ENCODE measurements around the gene STAT3.
"Not testable (repeated sequence)": the region's sequence is repeated elsewhere in the genome, so short reads cannot be mapped to it uniquely, and the experiment has no call there.

The STAT3 gene

DNA sequence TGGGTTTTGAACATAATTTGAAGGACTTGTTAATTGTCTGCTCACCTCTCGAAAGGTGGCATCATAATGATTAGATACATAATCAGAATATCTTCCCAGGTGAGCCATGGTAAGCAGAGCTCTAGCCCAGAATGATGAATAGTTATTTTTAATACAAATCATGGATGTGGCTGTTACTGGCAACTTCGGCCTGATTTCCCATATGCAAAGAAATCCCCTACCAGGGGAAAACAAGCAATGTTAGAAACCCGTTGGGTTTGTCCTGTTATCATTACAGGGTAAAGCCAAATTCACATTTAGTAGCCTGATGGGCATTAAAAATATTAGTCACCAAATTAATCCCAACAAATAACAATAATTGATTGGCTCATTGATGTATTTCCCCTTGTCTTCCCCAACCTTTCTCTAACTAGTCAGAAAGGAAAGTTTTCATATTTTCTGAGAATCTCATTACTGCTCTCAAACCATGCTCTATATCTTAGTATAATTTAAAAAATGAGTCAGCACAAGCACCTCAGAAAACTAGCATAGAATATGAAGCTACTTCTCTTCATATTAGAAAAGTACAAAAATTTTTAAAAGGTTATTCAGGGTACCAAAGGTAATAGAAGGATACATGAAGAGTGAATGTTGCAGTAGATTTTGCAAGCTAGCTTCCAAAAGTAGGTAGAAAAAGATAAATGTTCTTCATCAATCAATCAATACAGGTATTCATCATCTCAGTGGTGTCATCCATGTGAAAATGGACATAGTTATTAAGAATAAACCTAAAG lies 117.0 kb downstream of the STAT3 start:
- H3K4me3 ChIP-seq (ENCODE audit: low read length), result no peak overlapping the region
- no peaks in the 10 kb centered on the region for H3K36me3 ChIP-seq (ENCODE audit: control insufficient read depth, insufficient read depth, low read length)
- H3K27me3 ChIP-seq (ENCODE audit: control insufficient read depth, insufficient read depth, low read length), result no peaks in the 10 kb centered on the region
- H3K4me1 ChIP-seq (ENCODE audit: control insufficient read depth, insufficient read depth, low read length), result no peaks in the 10 kb centered on the region
- no peak overlapping the region for H3K9ac ChIP-seq (ENCODE audit: low read length)
- H3K9me3 ChIP-seq (ENCODE audit: control insufficient read depth, low read length), result no peaks in the 10 kb centered on the region

DNA sequence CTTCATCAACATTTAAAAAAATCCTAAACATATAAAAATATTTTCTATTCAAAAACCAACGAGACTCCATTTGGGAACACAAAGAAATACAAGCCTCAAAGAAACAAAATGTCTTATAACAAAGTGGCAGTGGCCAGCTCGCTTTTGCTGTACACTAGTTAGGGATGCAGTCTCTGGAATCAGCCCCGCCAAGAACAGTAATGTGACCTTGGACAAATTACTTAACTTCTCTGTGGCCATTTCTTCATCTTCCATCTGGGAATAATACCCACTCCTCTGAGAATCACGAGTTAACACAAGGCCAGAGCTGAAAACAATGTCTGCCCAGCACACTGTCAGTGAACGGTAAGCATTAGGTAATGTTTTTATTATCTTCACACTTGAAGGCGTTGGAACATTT lies 117.6 kb downstream of the STAT3 start:
- Histone ChIP-seq H3K9me3 (ENCODE audit: control insufficient read depth, low read length) (no peaks in the 10 kb centered on the region), H3K36me3 (ENCODE audit: control insufficient read depth, insufficient read depth, low read length) (no peaks in the 10 kb centered on the region), H3K4me3 (ENCODE audit: low read length) (no peak overlapping the region), H3K27me3 (ENCODE audit: control insufficient read depth, insufficient read depth, low read length) (no peaks in the 10 kb centered on the region), H3K4me1 (ENCODE audit: control insufficient read depth, insufficient read depth, low read length) (no peaks in the 10 kb centered on the region), H3K9ac (ENCODE audit: low read length) (no peak overlapping the region)

DNA sequence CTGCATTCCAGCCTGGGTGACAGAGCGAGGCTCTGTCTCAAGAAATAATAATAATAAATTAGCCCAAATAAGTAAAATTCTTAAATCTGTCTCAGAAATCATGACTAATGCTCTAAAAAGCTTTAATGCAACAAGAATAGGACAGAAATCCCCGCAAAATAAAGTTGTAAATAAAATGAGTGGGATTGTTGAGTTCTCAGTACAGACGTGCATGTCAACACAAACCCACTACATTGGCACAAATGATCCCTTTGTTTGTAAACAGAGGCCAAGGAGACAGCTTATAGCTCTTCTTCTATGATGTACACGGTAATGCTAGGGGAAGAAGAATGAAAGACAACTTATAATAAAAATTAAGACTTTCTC lies 118.1 kb downstream of the STAT3 start:
- H3K4me1 ChIP-seq (ENCODE audit: control insufficient read depth, insufficient read depth, low read length), result no peaks in the 10 kb centered on the region
- no peak overlapping the region for H3K9ac ChIP-seq (ENCODE audit: low read length)
- no peaks in the 10 kb centered on the region for H3K27me3 ChIP-seq (ENCODE audit: control insufficient read depth, insufficient read depth, low read length)
- H3K4me3 ChIP-seq (ENCODE audit: low read length), result no peak overlapping the region
- no peaks in the 10 kb centered on the region for H3K36me3 ChIP-seq (ENCODE audit: control insufficient read depth, insufficient read depth, low read length)
- H3K9me3 ChIP-seq (ENCODE audit: control insufficient read depth, low read length), result no peaks in the 10 kb centered on the region

DNA sequence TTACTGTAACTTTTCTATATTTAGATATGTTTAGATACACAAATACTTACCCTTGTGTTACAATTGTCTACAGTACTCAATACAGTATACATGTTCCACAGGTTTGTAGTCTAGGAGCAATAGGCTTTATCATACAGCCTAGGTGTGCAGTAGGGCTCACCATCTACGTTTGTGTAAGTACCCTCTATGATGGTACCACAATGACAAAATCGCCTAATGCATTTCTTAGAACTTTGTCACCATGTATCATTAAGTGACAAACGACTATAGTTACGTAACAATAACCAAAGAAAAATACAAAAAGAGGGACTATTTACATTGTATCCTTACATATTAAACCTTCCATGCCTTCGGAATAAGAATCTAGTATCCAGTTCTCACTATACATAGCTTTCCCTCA lies 120.0 kb downstream of the STAT3 start:
- no peaks in the 10 kb centered on the region for H3K36me3 ChIP-seq (ENCODE audit: control insufficient read depth, insufficient read depth, low read length)
- no peak overlapping the region for H3K9ac ChIP-seq (ENCODE audit: low read length)
- no peak overlapping the region for H3K4me3 ChIP-seq (ENCODE audit: low read length)
- no peaks in the 10 kb centered on the region for H3K27me3 ChIP-seq (ENCODE audit: control insufficient read depth, insufficient read depth, low read length)
- H3K4me1 ChIP-seq (ENCODE audit: control insufficient read depth, insufficient read depth, low read length), result no peaks in the 10 kb centered on the region
- H3K9me3 ChIP-seq (ENCODE audit: control insufficient read depth, low read length), result no peaks in the 10 kb centered on the region

DNA sequence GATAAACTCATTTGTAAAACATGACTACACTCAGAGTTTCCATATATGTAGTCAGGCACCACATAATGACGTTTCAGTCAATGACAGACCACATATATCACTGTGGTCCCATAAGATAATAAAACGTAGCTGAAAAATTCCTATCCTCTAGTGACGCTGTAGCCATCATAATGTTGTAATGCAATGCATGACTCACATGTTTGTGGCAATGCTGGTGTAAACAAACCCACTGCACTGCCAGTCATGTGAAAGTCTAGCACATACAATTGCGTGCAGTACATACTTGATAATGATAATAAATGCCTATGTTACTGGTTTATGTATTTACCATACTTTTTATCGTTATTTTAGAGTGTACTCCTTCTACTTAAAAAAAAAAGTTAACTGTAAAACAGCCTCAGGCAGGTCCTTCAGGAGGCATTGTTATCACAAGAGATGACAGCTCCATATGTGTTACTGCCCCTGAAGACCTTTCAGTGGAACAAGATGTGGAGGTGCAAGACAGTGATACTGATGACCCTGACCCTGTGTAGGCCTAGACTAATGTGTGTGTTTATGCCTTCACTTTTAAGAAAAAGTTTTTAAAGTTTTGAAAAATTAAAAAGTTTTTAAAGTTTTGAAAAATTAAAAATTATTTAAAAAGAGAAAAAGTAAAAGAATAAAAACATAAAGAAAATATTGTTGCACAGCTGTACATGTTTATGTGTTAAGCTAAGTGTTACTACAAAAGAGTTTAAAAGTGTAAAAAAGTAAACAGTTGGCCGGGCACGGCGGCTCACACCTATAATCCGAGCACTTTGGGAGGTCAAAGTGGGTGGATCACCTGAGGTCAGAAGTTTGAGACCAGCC lies 121.1 kb downstream of the STAT3 start:
- Histone ChIP-seq H3K36me3 (ENCODE audit: control insufficient read depth, insufficient read depth, low read length) (no peaks in the 10 kb centered on the region), H3K9ac (ENCODE audit: low read length) (no peak overlapping the region), H3K27me3 (ENCODE audit: control insufficient read depth, insufficient read depth, low read length) (no peaks in the 10 kb centered on the region), H3K4me1 (ENCODE audit: control insufficient read depth, insufficient read depth, low read length) (no peaks in the 10 kb centered on the region), H3K4me3 (ENCODE audit: low read length) (no peak overlapping the region), H3K9me3 (ENCODE audit: control insufficient read depth, low read length) (no peaks in the 10 kb centered on the region)

DNA sequence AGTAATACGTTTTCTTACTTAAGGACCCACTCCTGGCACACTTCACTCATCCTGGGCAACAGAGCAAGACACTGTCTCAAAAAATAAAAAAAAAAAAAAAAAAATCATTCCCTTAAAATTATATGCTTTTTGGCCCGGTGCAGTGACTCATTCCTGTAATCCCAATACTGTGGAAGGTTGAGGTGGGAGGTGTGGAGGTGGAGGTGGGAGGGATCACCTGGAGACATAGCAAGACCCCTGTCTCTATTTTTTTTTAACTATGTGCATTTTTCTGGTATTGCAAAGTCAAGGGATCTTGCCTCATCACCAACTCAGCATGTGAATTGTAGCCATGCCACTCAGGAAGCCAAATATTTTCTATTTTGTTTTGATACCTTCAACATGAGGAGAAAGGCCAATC lies 121.8 kb downstream of the STAT3 start:
- Histone ChIP-seq H3K4me3 (ENCODE audit: low read length) (no peak overlapping the region), H3K9ac (ENCODE audit: low read length) (no peak overlapping the region), H3K4me1 (ENCODE audit: control insufficient read depth, insufficient read depth, low read length) (no peaks in the 10 kb centered on the region), H3K36me3 (ENCODE audit: control insufficient read depth, insufficient read depth, low read length) (no peaks in the 10 kb centered on the region), H3K27me3 (ENCODE audit: control insufficient read depth, insufficient read depth, low read length) (no peaks in the 10 kb centered on the region), H3K9me3 (ENCODE audit: control insufficient read depth, low read length) (no peaks in the 10 kb centered on the region)

DNA sequence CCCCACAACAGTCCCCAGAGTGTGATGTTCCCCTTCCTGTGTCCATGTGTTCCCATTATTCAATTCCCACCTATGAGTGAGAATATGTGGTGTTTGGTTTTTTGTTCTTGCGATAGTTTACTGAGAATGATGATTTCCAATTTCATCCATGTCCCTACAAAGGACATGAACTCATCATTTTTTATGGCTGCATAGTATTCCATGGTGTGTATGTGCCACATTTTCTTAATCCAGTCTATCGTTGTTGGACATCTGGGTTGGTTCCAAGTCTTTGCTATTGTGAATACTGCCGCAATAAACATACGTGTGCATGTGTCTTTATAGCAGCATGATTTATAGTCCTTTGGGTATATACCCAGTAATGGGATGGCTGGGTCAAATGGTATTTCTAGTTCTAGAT lies 123.9 kb downstream of the STAT3 start:
- not testable (repeated sequence) for H3K27me3 ChIP-seq (ENCODE audit: control insufficient read depth, insufficient read depth, low read length); H3K4me3 ChIP-seq (ENCODE audit: low read length); H3K4me1 ChIP-seq (ENCODE audit: control insufficient read depth, insufficient read depth, low read length); H3K36me3 ChIP-seq (ENCODE audit: control insufficient read depth, insufficient read depth, low read length); H3K9ac ChIP-seq (ENCODE audit: low read length); H3K9me3 ChIP-seq (ENCODE audit: control insufficient read depth, low read length)
